ENCODE results near the gene KIAA1614.

Gene KIAA1614

DNA sequence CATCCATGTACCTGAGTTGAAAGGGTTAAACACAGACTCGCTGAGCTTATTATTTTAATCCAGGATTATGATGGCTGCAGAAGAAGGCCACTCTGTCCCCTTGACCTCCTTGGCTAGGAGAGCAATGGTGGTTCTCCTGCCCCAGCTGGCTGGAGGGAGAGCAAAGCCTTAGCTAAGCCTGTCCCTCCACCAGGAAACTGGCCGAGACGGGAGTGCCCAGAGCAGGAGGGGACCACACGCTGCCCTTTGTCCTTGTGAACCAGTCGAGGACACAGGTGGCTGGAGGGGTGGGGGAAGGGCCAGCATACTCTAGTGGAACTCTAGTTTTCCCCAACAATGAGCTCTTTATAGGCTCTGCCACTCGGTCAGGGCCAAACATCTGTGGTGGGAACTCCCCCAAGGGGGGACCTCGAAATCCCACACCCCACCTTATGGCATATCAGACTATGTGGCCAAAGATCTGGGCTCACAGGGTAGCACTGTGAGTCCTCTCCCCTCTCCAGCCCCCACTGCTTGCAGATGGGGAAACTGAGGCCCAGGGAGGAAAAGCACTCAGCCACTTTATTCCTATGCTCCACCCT, 12.9 kb downstream of the KIAA1614 start:
- DNase-seq = no peak

- DNase-seq = peak; percentile 2
These were observed 13.7 kb downstream of the KIAA1614 start for GRCh38 chr1:180926164-180926981.

DNA sequence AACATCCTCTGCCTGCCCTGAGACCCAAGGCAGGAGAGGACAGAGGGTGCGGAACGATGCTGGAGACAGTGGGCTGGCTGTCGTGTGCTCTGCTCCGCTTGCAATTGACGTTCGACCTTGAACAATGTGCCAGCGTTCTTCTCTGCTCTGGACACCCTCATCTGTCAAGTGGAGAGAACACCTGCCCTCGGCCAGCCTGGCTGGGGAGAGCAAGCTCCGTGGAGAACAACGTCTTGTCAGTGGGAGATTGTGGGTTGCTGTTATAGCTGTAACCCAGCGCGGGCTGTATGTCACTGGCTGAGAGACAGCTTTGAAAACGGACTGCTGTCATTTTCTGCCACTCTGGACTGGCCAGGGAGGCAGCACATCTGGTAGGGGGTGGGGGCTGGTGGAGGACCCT, 14.7 kb downstream of the KIAA1614 start:
- peak; percentile 27 for DNase-seq

DNA sequence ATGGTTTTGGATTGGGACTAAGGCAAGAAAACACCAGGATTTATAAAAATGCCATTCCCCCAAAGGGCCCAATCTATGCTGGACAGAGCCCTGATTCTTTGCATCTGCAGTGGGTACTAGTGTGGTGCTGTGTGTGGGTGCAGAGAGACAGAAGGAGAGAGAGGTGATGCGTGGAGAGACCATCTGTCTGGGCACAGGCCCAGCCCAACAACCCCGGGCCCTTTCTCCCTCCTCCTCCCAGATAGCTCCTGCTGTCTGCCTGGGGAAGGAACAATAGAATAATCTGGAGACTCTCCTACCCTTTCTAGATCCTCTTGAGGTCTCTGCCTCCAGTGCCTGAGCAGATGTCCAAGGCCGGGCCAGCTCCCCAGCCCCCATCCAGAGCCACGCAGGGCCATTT, 15.1 kb downstream of the KIAA1614 start:
- DNase-seq = peak; percentile 51

GRCh38 chr1:180928331-180929230, 15.9 kb downstream of the KIAA1614 start:
- DNase-seq = peak; percentile 43

DNA sequence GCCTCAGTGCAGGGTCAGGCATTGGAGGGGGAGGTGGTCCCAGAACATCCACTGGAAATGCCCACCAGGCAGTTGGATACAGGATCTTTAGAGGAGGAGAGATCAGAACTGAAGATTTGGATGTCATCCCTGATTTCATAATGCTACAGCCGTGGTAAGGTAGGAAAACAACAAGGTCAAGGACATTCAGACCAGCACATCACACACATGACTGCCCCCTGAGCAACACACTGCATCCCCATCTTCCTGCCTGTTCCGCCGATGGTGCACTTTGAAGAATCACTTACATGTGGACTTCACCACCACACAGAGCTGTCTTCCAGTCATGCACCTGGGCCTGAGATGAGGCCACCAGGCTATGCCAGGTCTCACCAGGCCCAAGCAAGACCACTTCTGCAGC, 16.7 kb downstream of the KIAA1614 start:
- DNase-seq = no peak

- DNase-seq = no peak
These were observed 18.0 kb downstream of the KIAA1614 start for GRCh38 chr1:180930687-180931086.

GRCh38 chr1:180931529-180931928, 18.8 kb downstream of the KIAA1614 start:
- DNase-seq = no peak

DNA sequence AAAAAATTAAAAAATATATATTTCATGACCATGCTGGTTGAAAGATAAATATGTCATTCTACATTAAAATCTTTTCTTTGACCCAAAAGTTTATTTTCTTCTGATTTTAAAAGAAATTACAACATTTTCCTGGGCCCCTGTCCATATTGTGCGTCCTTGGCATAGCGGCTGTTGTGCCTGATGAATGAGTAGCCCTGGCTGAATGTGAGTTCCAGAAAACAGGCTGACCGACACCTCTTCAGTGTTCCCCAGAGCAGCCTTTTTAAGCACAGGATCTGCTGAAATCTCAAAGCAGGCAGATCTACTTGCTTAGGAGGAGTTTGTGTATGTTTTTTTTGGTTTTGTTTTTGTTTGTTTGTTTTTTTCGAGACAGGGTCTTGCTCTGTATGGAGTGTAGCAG, 19.7 kb downstream of the KIAA1614 start:
- DNase-seq = no peak

GRCh38 chr1:180933141-180933540, 20.4 kb downstream of the KIAA1614 start:
- no peak for DNase-seq

DNA sequence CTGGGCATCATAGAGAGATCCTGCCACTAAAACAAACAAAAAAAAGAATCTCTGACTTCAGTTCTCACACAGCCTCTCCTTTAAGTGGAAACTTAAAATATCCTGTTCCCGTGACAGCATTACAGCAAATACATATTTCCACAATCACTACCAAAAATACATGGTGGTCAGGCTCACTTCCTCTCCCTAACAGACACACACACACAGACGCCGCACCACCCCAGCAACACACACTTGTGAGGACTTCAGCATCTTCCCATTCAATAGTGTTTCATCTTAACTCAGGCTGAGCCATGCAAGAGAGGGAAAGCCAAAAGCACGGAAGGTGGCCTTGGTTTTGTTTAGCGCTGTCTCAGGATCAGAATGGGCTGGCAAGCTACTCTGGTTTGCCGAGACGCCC, 21.9 kb downstream of the KIAA1614 start:
- DNase-seq = no peak

DNA sequence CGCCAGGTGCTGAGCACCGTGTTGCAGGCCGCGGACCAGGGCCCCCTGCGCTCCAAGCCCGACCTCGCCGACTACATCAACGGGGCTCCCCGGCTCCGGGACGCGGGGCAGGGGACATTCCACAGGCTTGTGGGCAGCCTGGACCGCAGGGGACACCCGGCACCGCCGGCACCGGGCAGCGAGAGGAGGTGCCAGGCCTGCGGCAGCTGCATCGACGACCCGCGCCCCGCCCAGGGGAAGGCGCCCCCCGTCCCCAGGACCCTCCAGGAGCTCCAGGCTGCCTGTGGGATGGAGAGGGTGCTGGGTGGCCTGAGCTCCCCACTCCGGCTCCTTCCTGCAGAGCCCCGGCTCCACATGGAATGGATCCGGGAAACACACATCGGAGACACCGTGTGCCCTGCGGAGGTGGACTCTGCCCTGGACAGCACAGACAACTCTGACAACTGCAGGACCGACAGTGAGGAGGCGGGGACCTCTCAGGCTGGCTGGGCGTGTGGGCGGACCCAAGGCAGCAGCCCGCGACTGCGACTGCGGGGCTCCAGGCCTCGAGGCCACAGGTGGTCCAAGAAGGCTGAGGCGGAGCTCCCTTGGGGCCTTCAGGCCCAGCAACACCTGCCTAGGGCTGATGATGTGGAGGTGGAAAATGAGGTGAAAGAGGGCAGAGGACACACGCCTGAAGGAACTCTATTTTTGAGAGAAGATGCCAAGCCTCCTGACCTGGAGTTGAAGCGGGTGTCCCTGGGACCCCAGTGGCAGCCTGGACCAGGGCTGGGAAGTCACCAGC, 22.8 kb downstream of the KIAA1614 start:
- no peak for DNase-seq

DNA sequence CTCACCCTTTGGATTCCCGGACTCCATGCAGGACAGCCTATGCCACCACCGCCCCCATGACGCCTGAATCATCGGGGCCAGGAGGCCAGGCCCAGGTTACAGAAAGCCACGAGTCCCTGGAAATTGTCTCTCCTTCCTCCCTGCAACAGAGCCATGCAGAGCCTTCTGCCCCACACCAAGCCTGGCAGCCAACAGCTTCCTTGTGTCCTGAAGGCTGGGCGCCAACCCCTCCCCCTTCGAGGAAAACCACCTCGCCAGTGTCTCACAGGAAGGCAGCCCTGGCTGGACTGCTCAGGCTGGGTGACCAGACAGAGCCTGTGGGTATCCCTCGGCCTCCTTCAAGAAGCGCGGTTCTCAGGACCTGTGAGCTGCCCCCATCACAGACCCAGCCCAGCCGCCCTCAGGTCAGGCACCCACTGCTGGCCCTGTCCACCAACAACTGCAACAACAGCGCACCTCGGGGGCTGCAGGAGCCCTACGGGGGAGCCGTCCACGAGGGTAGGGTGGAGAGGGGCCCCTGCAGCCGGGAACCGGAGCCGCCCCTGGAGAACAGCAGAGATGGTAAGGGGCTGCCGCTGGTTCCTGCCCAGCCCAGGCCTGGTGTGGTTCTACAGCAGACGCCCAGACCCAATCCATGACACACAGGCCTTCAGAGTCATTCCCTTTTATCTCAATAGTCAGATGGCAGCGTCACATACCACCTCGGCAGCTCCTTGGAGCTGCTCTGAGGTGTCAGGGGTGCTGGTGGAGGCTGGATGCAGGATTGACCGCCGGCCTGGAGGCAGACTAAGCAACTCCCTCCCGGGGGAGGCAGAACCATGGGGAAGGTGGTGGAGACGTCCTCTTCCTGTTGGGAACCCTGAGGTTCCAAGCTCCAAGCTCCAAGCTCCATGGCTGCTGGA, 23.7 kb downstream of the KIAA1614 start:
- no peak for DNase-seq

- DNase-seq = no peak
These were observed 24.3 kb downstream of the KIAA1614 start for GRCh38 chr1:180937012-180937372.

GRCh38 chr1:180937624-180938225, 25.0 kb downstream of the KIAA1614 start:
- no peak for DNase-seq

DNA sequence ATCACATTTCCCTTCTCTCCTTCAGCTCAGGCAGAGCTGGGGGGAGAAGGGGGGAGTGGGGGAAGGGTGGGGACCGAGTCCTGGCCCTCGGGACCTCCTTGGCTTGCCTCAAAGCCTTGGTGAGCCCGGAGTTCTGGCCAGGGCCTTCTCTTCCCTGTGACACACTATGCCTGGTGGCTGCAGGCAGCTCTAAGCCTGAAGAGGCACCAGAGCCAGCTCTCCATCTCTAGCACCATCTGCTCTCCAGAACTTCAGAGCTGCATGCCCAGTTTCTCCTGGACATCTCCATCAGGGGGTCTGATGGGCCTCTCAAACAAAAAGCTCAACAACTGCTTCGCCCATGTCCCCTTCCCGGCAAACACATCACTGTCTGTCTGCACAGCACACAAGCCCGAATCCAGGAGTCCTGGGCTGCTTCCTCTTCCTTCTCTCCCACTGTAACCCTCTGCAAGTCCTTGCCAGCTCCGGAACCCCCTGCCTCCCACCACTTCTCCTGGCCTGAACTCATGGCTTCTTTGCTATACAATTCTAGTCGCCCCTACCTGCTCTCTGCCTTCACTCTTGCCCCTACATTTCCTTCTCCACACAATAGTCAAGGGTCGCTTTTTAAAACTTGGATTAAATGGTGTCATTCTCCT, 26.5 kb downstream of the KIAA1614 start:
- DNase-seq = no peak

DNA sequence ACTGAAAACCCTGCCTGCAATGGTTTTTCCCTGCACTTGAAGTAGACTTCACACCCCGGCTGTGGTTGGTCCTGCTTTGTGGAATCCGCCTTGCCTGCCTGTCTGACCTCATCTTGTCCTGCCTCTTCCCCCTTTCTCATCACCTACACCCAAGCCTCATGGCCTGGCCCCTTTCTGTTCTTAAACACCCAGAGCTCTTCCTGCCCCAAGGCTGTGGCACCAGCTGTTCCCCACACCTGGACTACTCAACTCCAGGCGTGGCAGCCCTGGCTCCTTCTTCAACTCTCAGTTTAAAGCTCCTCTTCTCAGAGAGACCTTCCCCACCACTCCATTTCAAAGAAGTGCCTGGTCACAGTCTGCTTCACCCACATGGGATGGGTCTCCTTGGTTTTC, 27.0 kb downstream of the KIAA1614 start:
- no peak for DNase-seq

DNA sequence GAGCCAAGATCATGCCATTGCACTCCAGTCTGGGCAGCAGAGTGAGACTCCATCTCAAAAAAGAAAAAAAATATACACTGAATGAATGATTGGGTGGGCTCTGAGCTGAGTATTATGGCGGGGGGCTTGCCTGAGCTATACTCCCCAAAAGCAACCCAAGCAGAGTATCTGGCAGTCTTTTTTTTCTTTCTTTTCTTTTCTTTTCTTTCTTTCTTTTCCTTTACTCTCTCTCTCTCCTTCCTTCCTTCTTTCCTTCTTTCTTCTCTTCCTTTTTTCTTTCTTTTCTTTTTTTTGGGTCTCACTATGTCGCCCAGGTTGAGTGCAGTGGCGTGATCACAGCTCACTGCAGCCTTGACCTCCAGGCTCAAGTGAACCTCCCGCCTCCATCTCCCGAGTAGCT, 27.7 kb downstream of the KIAA1614 start:
- no peak for DNase-seq

GRCh38 chr1:180941518-180942275, 29.0 kb downstream of the KIAA1614 start:
- DNase-seq = no peak

DNA sequence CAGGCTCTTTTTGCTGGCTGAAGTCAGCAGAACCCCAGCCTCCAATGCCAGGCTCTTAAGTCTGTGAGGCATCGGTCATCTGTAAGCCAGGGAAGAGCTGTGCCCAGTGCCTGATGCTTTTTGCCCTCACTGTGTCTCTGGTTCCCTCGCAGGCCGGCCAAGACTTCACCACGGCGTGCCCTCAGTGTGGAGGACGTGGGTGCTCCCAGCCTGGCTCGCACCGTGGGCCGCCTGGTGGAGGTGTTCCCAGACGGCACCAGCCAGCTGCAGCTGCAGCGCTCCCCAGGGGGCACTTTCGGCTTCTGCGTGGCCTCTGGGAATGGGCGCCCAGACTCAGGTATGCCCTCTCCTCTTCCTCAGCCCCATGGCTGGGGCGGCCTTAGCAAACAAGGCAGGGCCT, 32.5 kb downstream of the KIAA1614 start:
- DNase-seq = no peak

Measured in NCI-H2029 treated with DMSO at 0.1 percent for 48 hours (cell line).